Panc1 (cell line): ENCODE data around the gene WRNIP1. TPM values are rescaled to one million over a fixed set of nuclear protein-coding genes. Genes with fewer than 3 reads are reported as not detected.

Source experiments
- ATAC-seq: fragments of 200-7000 bp; cut with Tn5 transposase; 2 replicates; pipeline ENCODE4 v1.9.1; 2020; ENCODE audit warnings: mild to moderate bottlenecking, moderate library complexity
- BruUV-seq: library from RNA; stranded (reverse); fragments of 400-500 nt; replicated peaks from 2 replicates; lab custom pipeline; 2021; lab: Mats Ljungman, UMichigan
- CTCF ChIA-PET: fragments of 300-600 bp; sonication (Branson Sonifier 250); formaldehyde crosslinking; loops from one replicate; lab custom pipeline; 2022; ENCODE audit warnings: antibody characterized with exemption; lab: Charles Lee
- POLR2A ChIA-PET: fragments of 300-600 bp; sonication (Branson Sonifier 250); formaldehyde crosslinking; loops from one replicate; lab custom pipeline; 2022; ENCODE audit warnings: antibody characterized with exemption; lab: Charles Lee
- DNase-seq: peaks from one replicate; pipeline ENCODE4 v3.0.0-alpha.2; 2010; ENCODE audit warnings: low read depth, low spot score
- H3K27ac ChIP-seq: 2 replicates; pipeline ENCODE4 v1.5.1; 2011; ENCODE audit warnings: mild to moderate bottlenecking, low read length, inconsistent platforms
- H3K27me3 ChIP-seq: fragments of 200-500 bp; sonication (Bioruptor generic); 2 replicates; pipeline ENCODE4 v1.6.0; 2014; ENCODE audit warnings: low read length, inconsistent platforms; ENCODE audit not compliant: control insufficient read depth, insufficient read depth
- H3K36me3 ChIP-seq: fragments of 200-500 bp; sonication (Bioruptor generic); 2 replicates; pipeline ENCODE4 v1.5.1; 2014; ENCODE audit warnings: inconsistent platforms, mild to moderate bottlenecking, low read length, moderate library complexity; ENCODE audit not compliant: control insufficient read depth, insufficient read depth
- H3K4me1 ChIP-seq: 2 replicates; pipeline ENCODE4 v1.5.1; 2011; ENCODE audit warnings: inconsistent platforms, mild to moderate bottlenecking, low read length, moderate library complexity; ENCODE audit not compliant: control insufficient read depth, insufficient read depth
- H3K4me3 ChIP-seq, 2 experiments: 2 replicates each; pipeline ENCODE4 v1.5.1; 2011 to 2012; ENCODE audit warnings: low read depth in 2 of 2, low read length in 2 of 2, mild to moderate bottlenecking in 2 of 2, inconsistent platforms in 1 of 2, moderate library complexity in 1 of 2
- H3K9me3 ChIP-seq: fragments of 200-500 bp; sonication (Bioruptor generic); 2 replicates; pipeline ENCODE4 v1.5.1; 2014; ENCODE audit warnings: low read depth, mild to moderate bottlenecking, inconsistent platforms, low read length, moderate library complexity; ENCODE audit not compliant: control insufficient read depth, insufficient read depth
- POLR2AphosphoS5 ChIP-seq: IDR thresholded peaks from 2 replicates; pipeline ENCODE4 v1.6.1; 2012; ENCODE audit warnings: mild to moderate bottlenecking, low read depth, low read length, moderate library complexity
- SIN3A ChIP-seq: IDR thresholded peaks from 2 replicates; pipeline ENCODE4 v1.6.1; 2012; ENCODE audit warnings: low read depth, mild to moderate bottlenecking, low read length, moderate library complexity, borderline replicate concordance; ENCODE audit not compliant: insufficient read depth
- TCF7L2 ChIP-seq: IDR thresholded peaks from 2 replicates; pipeline ENCODE4 v1.6.1; 2011; ENCODE audit warnings: mild to moderate bottlenecking, low read depth, low read length, inconsistent platforms
- in situ Hi-C: cut with HindIII; loops from 2 replicates; pipeline ENCODE4 v1.10.0; 2016; ENCODE audit warnings: low sequenced_read_pairs, low pct_unique_long_range_greater_than_20kb
- intact Hi-C: fragments of 100-400 bp; cut with micrococcal nuclease; formaldehyde crosslinking; loops from one replicate; pipeline ENCODE4 v1.10.0; 2022; ENCODE audit not compliant: unreplicated experiment
- total RNA-seq: library from RNA; stranded (reverse); gene quantifications from one replicate; pipeline ENCODE4 v1.2.1, GENCODE V29; 2021; ENCODE audit not compliant: unreplicated experiment
- TF ChIP-seq, protein P1 (sequence below): fragments of 450-650 bp; IDR thresholded peaks from 2 replicates; pipeline ENCODE4 v1.5.1; 2017; ENCODE audit warnings: mild to moderate bottlenecking
- TF ChIP-seq, protein P2 (sequence below), 2 experiments: IDR thresholded peaks; 2 replicates each; pipeline ENCODE4 v1.6.1; 2011 to 2012; ENCODE audit warnings: low read depth in 2 of 2, control low read depth in 1 of 2, low read length in 1 of 2, mild to moderate bottlenecking in 1 of 2, moderate library complexity in 1 of 2; ENCODE audit not compliant: insufficient read depth in 1 of 2

The WRNIP1 gene
- total RNA-seq, 1 experiment from 2014 or later: 69.1 TPM

DNA sequence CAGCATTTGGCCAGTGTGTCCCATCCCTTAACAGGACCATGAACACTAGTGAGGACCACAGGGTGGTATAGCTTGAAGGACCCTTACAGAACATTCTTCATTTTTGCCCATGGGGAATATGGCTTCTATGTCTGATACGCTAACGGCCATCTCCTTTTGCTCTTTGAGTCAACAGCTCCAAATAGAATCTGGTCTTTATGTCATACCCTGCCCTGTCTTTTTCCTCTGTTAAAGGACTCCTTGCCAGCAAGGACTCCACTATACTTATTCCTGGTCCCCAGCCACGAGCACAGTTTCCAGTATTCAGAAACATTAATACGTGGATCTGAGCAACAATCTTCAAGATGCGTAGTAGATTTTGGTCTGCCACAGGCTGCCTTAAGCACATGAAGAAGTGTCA, 53.9 kb downstream of the WRNIP1 start:
- Histone ChIP-seq H3K4me1 (peaks cover 16% of the 10 kb centered on the region), H3K36me3 (no peaks in the 10 kb centered on the region), H3K4me3 (no peak overlapping the region), H3K9me3 (peaks cover 17% of the 10 kb centered on the region; the same call in 1 of the 2 replicates), H3K27ac (no peak overlapping the region), H3K27me3 (no peaks in the 10 kb centered on the region)
- in situ Hi-C loops: no loop called here
- intact Hi-C loops: no loop called here
- ChIA-PET CTCF (no interaction called here), POLR2A (no interaction called here)
- no peak for DNase-seq
- ATAC-seq: no peak
- BruUV-seq: no TSS peak
- no peak for TF ChIP-seq SIN3A
- TF ChIP-seq, protein P1, sequence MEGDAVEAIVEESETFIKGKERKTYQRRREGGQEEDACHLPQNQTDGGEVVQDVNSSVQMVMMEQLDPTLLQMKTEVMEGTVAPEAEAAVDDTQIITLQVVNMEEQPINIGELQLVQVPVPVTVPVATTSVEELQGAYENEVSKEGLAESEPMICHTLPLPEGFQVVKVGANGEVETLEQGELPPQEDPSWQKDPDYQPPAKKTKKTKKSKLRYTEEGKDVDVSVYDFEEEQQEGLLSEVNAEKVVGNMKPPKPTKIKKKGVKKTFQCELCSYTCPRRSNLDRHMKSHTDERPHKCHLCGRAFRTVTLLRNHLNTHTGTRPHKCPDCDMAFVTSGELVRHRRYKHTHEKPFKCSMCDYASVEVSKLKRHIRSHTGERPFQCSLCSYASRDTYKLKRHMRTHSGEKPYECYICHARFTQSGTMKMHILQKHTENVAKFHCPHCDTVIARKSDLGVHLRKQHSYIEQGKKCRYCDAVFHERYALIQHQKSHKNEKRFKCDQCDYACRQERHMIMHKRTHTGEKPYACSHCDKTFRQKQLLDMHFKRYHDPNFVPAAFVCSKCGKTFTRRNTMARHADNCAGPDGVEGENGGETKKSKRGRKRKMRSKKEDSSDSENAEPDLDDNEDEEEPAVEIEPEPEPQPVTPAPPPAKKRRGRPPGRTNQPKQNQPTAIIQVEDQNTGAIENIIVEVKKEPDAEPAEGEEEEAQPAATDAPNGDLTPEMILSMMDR: no peak
- TF ChIP-seq TCF7L2: no peak
- no peak for TF ChIP-seq POLR2AphosphoS5
- TF ChIP-seq, protein P2, sequence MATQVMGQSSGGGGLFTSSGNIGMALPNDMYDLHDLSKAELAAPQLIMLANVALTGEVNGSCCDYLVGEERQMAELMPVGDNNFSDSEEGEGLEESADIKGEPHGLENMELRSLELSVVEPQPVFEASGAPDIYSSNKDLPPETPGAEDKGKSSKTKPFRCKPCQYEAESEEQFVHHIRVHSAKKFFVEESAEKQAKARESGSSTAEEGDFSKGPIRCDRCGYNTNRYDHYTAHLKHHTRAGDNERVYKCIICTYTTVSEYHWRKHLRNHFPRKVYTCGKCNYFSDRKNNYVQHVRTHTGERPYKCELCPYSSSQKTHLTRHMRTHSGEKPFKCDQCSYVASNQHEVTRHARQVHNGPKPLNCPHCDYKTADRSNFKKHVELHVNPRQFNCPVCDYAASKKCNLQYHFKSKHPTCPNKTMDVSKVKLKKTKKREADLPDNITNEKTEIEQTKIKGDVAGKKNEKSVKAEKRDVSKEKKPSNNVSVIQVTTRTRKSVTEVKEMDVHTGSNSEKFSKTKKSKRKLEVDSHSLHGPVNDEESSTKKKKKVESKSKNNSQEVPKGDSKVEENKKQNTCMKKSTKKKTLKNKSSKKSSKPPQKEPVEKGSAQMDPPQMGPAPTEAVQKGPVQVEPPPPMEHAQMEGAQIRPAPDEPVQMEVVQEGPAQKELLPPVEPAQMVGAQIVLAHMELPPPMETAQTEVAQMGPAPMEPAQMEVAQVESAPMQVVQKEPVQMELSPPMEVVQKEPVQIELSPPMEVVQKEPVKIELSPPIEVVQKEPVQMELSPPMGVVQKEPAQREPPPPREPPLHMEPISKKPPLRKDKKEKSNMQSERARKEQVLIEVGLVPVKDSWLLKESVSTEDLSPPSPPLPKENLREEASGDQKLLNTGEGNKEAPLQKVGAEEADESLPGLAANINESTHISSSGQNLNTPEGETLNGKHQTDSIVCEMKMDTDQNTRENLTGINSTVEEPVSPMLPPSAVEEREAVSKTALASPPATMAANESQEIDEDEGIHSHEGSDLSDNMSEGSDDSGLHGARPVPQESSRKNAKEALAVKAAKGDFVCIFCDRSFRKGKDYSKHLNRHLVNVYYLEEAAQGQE (IDR thresholded peaks at IDR 0.05; ENCODE audit: insufficient read depth in 1 of 2, low read depth in 2 of 2, low read length in 1 of 2): no peak

DNA sequence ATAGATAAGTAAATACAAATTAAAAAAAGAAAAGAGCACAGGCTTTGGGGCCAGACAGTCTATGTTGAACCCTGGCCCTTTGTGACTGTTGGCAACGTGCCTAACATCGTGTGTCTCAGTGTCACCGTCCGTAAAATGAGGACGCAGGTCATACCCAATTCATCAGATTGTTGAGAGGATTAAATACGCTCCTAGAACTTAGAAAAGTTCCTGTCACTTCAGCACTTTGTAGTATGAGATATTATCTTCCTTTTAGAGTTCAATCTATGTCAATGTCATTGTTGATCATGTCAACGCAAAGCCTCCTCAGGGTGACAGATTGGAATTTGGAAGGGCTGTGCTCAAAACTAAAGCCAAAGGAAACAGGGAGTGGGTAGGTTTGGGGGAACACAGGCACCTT, 54.8 kb downstream of the WRNIP1 start:
- Histone ChIP-seq H3K9me3 (peaks cover 17% of the 10 kb centered on the region; the same call in 1 of the 2 replicates), H3K27me3 (no peaks in the 10 kb centered on the region), H3K4me1 (peaks cover 16% of the 10 kb centered on the region), H3K4me3 (no peak overlapping the region), H3K27ac (no peak overlapping the region), H3K36me3 (no peaks in the 10 kb centered on the region)
- no peak for ATAC-seq
- POLR2A ChIA-PET: no interaction called here
- intact Hi-C loops (no loop called here), in situ Hi-C loops (no loop called here)
- CTCF ChIA-PET: no interaction called here
- BruUV-seq: no TSS peak
- DNase-seq: no peak
- TF ChIP-seq POLR2AphosphoS5 (no peak), TCF7L2 (no peak), SIN3A (no peak)
- TF ChIP-seq, protein P1: no peak
- TF ChIP-seq, protein P2 (IDR thresholded peaks at IDR 0.05; ENCODE audit: insufficient read depth in 1 of 2, low read depth in 2 of 2, low read length in 1 of 2): no peak
